HL-60 (cell line): ENCODE data around the gene SORCS1.

Experiments used
- CTCF ChIP-seq: IDR thresholded peaks from one replicate; pipeline ENCODE4 v1.5.1; 2011; ENCODE audit warnings: low read length, control low read depth, inconsistent platforms; ENCODE audit not compliant: insufficient read depth
- GABPA ChIP-seq: IDR thresholded peaks from 2 replicates; pipeline ENCODE4 v1.6.1; 2012; ENCODE audit warnings: low read depth
- POLR2AphosphoS5 ChIP-seq: IDR thresholded peaks from 2 replicates; pipeline ENCODE4 v1.6.1; 2012; ENCODE audit warnings: low read depth
- REST ChIP-seq: IDR thresholded peaks from 2 replicates; pipeline ENCODE4 v1.6.1; 2012; ENCODE audit warnings: low read depth; ENCODE audit not compliant: insufficient replicate concordance
- SPI1 ChIP-seq: IDR thresholded peaks from 2 replicates; pipeline ENCODE4 v1.6.1; 2012; ENCODE audit warnings: low read depth, mild to moderate bottlenecking, borderline replicate concordance

GRCh38 chr10:107098326-107098725, 66.2 kb downstream of the SORCS1 start:
- TF ChIP-seq CTCF, result no peak
- no peak for TF ChIP-seq GABPA
- no peak for TF ChIP-seq REST
- no peak for TF ChIP-seq POLR2AphosphoS5
- no peak for TF ChIP-seq SPI1
